PFSK-1 (cell line): ENCODE data around the gene KRT33A.

Experiments used
- POLR2AphosphoS5 ChIP-seq: IDR thresholded peaks from 2 replicates; pipeline ENCODE4 v1.6.1; 2012; ENCODE audit warnings: low read depth, mild to moderate bottlenecking, control low read depth, low read length, moderate library complexity
- REST ChIP-seq, 2 experiments: IDR thresholded peaks; 2 replicates each; pipeline versions ENCODE4 v1.6.1 to v1.8.0; 2011 to 2012; ENCODE audit warnings: low read depth in 2 of 2, low read length in 2 of 2, control low read depth in 1 of 2, inconsistent platforms in 1 of 2, mild to moderate bottlenecking in 1 of 2, moderate library complexity in 1 of 2; ENCODE audit not compliant: insufficient read depth in 1 of 2
- TAF1 ChIP-seq: IDR thresholded peaks from 2 replicates; pipeline ENCODE4 v1.6.1; 2012; ENCODE audit warnings: low read length, control low read depth, borderline replicate concordance; ENCODE audit not compliant: insufficient read depth

GRCh38 chr17:41326173-41327145 is 24.2 kb downstream of the KRT33A start:
- TF ChIP-seq POLR2AphosphoS5 (no peak), REST (IDR thresholded peaks at IDR 0.05; ENCODE audit: insufficient read depth in 1 of 2, low read depth in 2 of 2, low read length in 2 of 2) (no peak), TAF1 (no peak)
